ENCODE measurements around the gene GEMIN5. TPM values are rescaled to one million over a fixed set of nuclear protein-coding genes. Genes with fewer than 3 reads are reported as not detected.

The GEMIN5 gene
- total RNA-seq, 3 donors from 2014 or later: 6.8 to 15.5 (median 9.3) TPM

- H3K4me1 ChIP-seq (ENCODE audit: low read depth): no peaks in the 10 kb centered on the region
- DNase-seq: no peak
- intact Hi-C loops (cut with DNase I, micrococcal nuclease): no loop called here
- H3K9me3 ChIP-seq: no peaks in the 10 kb centered on the region
- H3K36me3 ChIP-seq (ENCODE audit: low read depth): peaks cover 2% of the 10 kb centered on the region
- no peak for ATAC-seq
- TF ChIP-seq CTCF (IDR thresholded peaks at IDR 0.05): no peak
- H3K4me3 ChIP-seq: no peak overlapping the region
Measured at GRCh38 chr5:154893381-154893780, 44.6 kb downstream of the GEMIN5 start.

DNA sequence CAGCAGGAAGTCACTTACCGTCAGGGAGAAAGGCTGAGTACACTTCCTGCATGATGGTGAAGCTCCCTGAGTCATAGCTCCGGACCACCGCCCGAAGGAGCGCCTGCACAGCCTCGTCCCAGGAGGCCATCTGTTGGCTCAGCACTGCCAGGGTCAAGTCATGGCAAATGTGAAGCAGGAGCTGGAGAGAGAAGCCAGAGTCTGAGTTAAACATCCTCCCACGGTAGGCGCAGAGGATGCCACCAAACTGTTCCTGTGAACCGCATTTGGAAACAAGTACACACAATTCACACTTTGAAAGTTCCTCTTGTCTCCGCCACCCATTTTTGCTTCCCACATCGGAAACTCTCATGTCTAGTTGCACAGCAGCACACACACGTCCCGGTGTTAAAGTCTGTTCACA, 45.6 kb downstream of the GEMIN5 start:
- H3K9me3 ChIP-seq: peaks cover 1% of the 10 kb centered on the region
- H3K36me3 ChIP-seq (ENCODE audit: low read depth): peaks cover 5% of the 10 kb centered on the region
- ATAC-seq (no peak), DNase-seq (no peak)
- no peak for TF ChIP-seq CTCF (IDR thresholded peaks at IDR 0.05)
- no peaks in the 10 kb centered on the region for H3K4me1 ChIP-seq (ENCODE audit: low read depth)
- intact Hi-C loops (cut with DNase I, micrococcal nuclease): no loop called here
- H3K4me3 ChIP-seq: no peak overlapping the region

DNA sequence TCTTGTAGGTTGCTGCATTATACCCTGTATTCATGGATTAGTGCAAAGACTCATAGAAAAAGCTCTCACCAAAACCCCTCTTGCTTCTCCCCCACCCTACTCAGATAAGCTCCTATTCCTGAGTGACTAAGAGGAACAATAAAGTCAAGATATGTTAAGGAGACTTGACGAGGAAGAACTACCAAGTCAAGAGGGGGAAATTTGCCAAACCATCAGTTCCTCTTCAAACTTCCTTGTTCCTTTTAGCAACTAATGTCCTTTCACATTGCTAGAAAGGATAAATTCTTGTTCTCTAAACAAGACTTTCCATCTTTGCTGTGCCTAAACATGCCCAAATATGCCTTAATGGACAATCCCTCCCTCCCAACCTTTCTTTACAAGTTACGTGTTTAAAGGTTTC, 52.6 kb downstream of the GEMIN5 start:
- peaks cover 12% of the 10 kb centered on the region for H3K36me3 ChIP-seq (ENCODE audit: low read depth)

GRCh38 chr5:154884424-154884823, 53.6 kb downstream of the GEMIN5 start:
- ATAC-seq (no peak), DNase-seq (no peak)
- Histone ChIP-seq H3K9me3 (peaks cover 24% of the 10 kb centered on the region), H3K4me1 (ENCODE audit: low read depth) (no peaks in the 10 kb centered on the region), H3K4me3 (no peak overlapping the region), H3K36me3 (ENCODE audit: low read depth) (peaks cover 12% of the 10 kb centered on the region)
- TF ChIP-seq CTCF (IDR thresholded peaks at IDR 0.05): no peak
- intact Hi-C loops (cut with DNase I, micrococcal nuclease): no loop called here

More for the DNA sequence above, 52.6 kb downstream of the GEMIN5 start:
- Histone ChIP-seq H3K9me3 (peaks cover 24% of the 10 kb centered on the region), H3K4me1 (ENCODE audit: low read depth) (no peaks in the 10 kb centered on the region), H3K4me3 (no peak overlapping the region)
- intact Hi-C loops (cut with DNase I, micrococcal nuclease): no loop called here
- ATAC-seq: no peak
- TF ChIP-seq CTCF (IDR thresholded peaks at IDR 0.05): no peak
- no peak for DNase-seq

GRCh38 chr5:154881986-154882385, 56.0 kb downstream of the GEMIN5 start:
- ATAC-seq: no peak
- Histone ChIP-seq H3K4me1 (ENCODE audit: low read depth) (no peaks in the 10 kb centered on the region), H3K36me3 (ENCODE audit: low read depth) (peaks cover 5% of the 10 kb centered on the region), H3K9me3 (peaks cover 31% of the 10 kb centered on the region), H3K4me3 (no peak overlapping the region)
- DNase-seq: no peak
- intact Hi-C loops (cut with DNase I, micrococcal nuclease): no loop called here
- no peak for TF ChIP-seq CTCF (IDR thresholded peaks at IDR 0.05)

Data from mucosa of descending colon (tissue), 3 donors.